HCEC 1CT (cell line): Measurements from ENCODE around the gene OIP5.
"Not testable (repeated sequence)": the region's sequence is repeated elsewhere in the genome, so short reads cannot be mapped to it uniquely, and the experiment has no call there.

ENCODE experiments used
- DNase-seq: peaks from one replicate; pipeline ENCODE4 v3.0.0-alpha.2; 2017

Gene OIP5

GRCh38 chr15:41332194-41333025 is at the start of gene OIP5, which contains the start of gene NUSAP1:
TSS of gene OIP5 (minus strand) at chr15:41332591. CDS start at chr15:41332561, 30 bp downstream.
TSS of gene NUSAP1 (plus strand) at chr15:41332881. CDS start at chr15:41332958, 77 bp downstream.
- DNase-seq, result peak; percentile 100

- no peak for DNase-seq
These were observed 45.6 kb upstream of the OIP5 start for GRCh38 chr15:41377978-41378377.

GRCh38 chr15:41367418-41367817 is 35.0 kb upstream of the OIP5 start:
- DNase-seq, result no peak

GRCh38 chr15:41354371-41354770 is 22.0 kb upstream of the OIP5 start:
- DNase-seq, result no peak

- DNase-seq, result no peak
These were observed 17.8 kb upstream of the OIP5 start for GRCh38 chr15:41350057-41350717.

GRCh38 chr15:41347236-41347635 is 14.8 kb upstream of the OIP5 start:
- no peak for DNase-seq

GRCh38 chr15:41341519-41341918 is 9.1 kb upstream of the OIP5 start:
- DNase-seq, result no peak

- no peak for DNase-seq
These were observed 7.9 kb upstream of the OIP5 start for GRCh38 chr15:41340189-41340695.

GRCh38 chr15:41337631-41338522 is 5.5 kb upstream of the OIP5 start:
- no peak for DNase-seq

GRCh38 chr15:41337047-41337446 is 4.7 kb upstream of the OIP5 start:
- no peak for DNase-seq

GRCh38 chr15:41336549-41336948 is 4.2 kb upstream of the OIP5 start:
- no peak for DNase-seq

GRCh38 chr15:41334293-41335120 is 2.1 kb upstream of the OIP5 start:
- no peak for DNase-seq

- DNase-seq, result no peak
These were observed 703 bp upstream of the OIP5 start for GRCh38 chr15:41333026-41333562.

- DNase-seq, result peak; percentile 58
These were observed 578 bp downstream of the OIP5 start for GRCh38 chr15:41331833-41332193.

GRCh38 chr15:41331281-41331680 is 1.1 kb downstream of the OIP5 start:
- DNase-seq, result no peak

GRCh38 chr15:41323611-41324010 is 8.8 kb downstream of the OIP5 start:
- DNase-seq, result no peak

GRCh38 chr15:41320805-41321330 is 11.5 kb downstream of the OIP5 start:
- DNase-seq, result not testable (repeated sequence)

GRCh38 chr15:41309226-41309905 is 23.0 kb downstream of the OIP5 start:
- DNase-seq, result no peak

- no peak for DNase-seq
These were observed 24.7 kb downstream of the OIP5 start for GRCh38 chr15:41307679-41308078.

GRCh38 chr15:41304149-41304770 is 28.1 kb downstream of the OIP5 start:
- no peak for DNase-seq
